Left lung (tissue), 10 donors: ENCODE data around the gene MAIP1. TPM values are rescaled to one million over a fixed set of nuclear protein-coding genes. Genes with fewer than 3 reads are reported as not detected.

Experiments used
- ATAC-seq: fragments of 200-7000 bp; cut with Tn5 transposase; one replicate; pipeline ENCODE4 v1.9.1; 2020; ENCODE audit warnings: moderate library complexity
- DNase-seq, 4 donors: peaks; one replicate each; pipeline ENCODE4 v3.0.0-alpha.2; 2013 to 2020
- H3K27ac ChIP-seq, 2 donors: fragments of 200-600 bp; sonication (generic) in 1 of 2; one replicate each; pipeline versions ENCODE4 v1.5.0 to v1.8.0; 2020 to 2021
- H3K27me3 ChIP-seq, 2 donors: fragments of 200-600 bp; sonication (generic) in 1 of 2; one replicate each; pipeline versions ENCODE4 v1.5.0 to v1.8.0; 2020 to 2021
- H3K36me3 ChIP-seq, 2 donors: fragments of 200-600 bp; sonication (generic) in 1 of 2; one replicate each; pipeline versions ENCODE4 v1.5.0 to v1.8.0; 2020 to 2021
- H3K4me1 ChIP-seq, 2 donors: fragments of 200-600 bp; one replicate each; pipeline ENCODE4 v1.8.0; 2021
- H3K4me3 ChIP-seq, 2 donors: fragments of 200-600 bp; sonication (generic) in 1 of 2; one replicate each; pipeline versions ENCODE4 v1.5.0 to v1.8.0; 2020 to 2021; ENCODE audit warnings: mild to moderate bottlenecking in 1 of 2
- H3K9me3 ChIP-seq, 2 donors: fragments of 200-600 bp; sonication (generic) in 1 of 2; one replicate each; pipeline versions ENCODE4 v1.5.0 to v1.8.0; 2020 to 2021
- CTCF ChIP-seq, 2 donors: fragments of 200-600 bp; sonication (generic) in 1 of 2; IDR thresholded peaks; one replicate each; pipeline versions ENCODE4 v1.5.0 to v1.8.0; 2021; ENCODE audit warnings: antibody characterized with exemption in 2 of 2
- intact Hi-C, 2 donors: fragments of 100-400 bp; cut with DNase I; formaldehyde crosslinking; loops; one replicate each; pipeline versions ENCODE4 v1.11.2 to v1.14.2; 2022
- polyA plus RNA-seq, 6 donors: library from polyadenylated mRNA; unstranded; fragments of 120-200 nt; gene quantifications; one replicate each; pipeline ENCODE4 v1.2.1, GENCODE V29; 2013; ENCODE audit not compliant: insufficient read length in 6 of 6
- total RNA-seq, 2 donors: library from RNA; stranded (reverse); fragmentation: NEBNext Ultra II Directional; extraction: Animal tissue kit (Norgen Biotek cat#: 25700); gene quantifications; one replicate each; pipeline ENCODE4 v1.2.1, GENCODE V29; 2021
- donor health status: DM: no; HTN: yes; CAD: no.
- donor health status: DM: no; HTN: no; CAD: no.

MAIP1 gene
- total and polyA plus RNA-seq, 8 donors: 14.7 to 25.8 (median 22.1) TPM

GRCh38 chr2:199966976-199967375, 11.6 kb downstream of the MAIP1 start:
- Histone ChIP-seq H3K27me3 (no peaks in the 10 kb centered on the region), H3K36me3 (peaks cover 0 to 43% of the 10 kb centered on the region in 2 donors), H3K9me3 (no peaks in the 10 kb centered on the region), H3K4me3 (no peak overlapping the region), H3K4me1 (no peaks in the 10 kb centered on the region), H3K27ac (no peak overlapping the region)
- intact Hi-C loops: no loop called here
- no peak for TF ChIP-seq CTCF (IDR thresholded peaks at IDR 0.05)
- DNase-seq: peak in 1 of 4 donors; percentile 58
- ATAC-seq: no peak

- intact Hi-C loops: no loop called here
- no peak for ATAC-seq
- no peak for TF ChIP-seq CTCF (IDR thresholded peaks at IDR 0.05)
Measured at GRCh38 chr2:199968126-199968525, 12.7 kb downstream of the MAIP1 start.

GRCh38 chr2:199972088-199972626, 16.8 kb downstream of the MAIP1 start:
- H3K27ac ChIP-seq: no peak overlapping the region
- no peaks in the 10 kb centered on the region for H3K4me1 ChIP-seq
- intact Hi-C loops: no loop called here

More at GRCh38 chr2:199968126-199968525, 12.7 kb downstream of the MAIP1 start:
- H3K4me1 ChIP-seq: no peaks in the 10 kb centered on the region
- H3K27me3 ChIP-seq: no peaks in the 10 kb centered on the region
- H3K27ac ChIP-seq: no peak overlapping the region
- H3K4me3 ChIP-seq: no peak overlapping the region
- no peaks in the 10 kb centered on the region for H3K9me3 ChIP-seq
- DNase-seq: no peak
- H3K36me3 ChIP-seq: peaks cover 0 to 32% of the 10 kb centered on the region in 2 donors

GRCh38 chr2:199973703-199974102, 18.3 kb downstream of the MAIP1 start:
- no peaks in the 10 kb centered on the region for H3K36me3 ChIP-seq
- no peak overlapping the region for H3K4me3 ChIP-seq
- ATAC-seq: peak; percentile 72
- H3K27ac ChIP-seq: no peak overlapping the region
- DNase-seq: no peak
- no peaks in the 10 kb centered on the region for H3K27me3 ChIP-seq
- H3K4me1 ChIP-seq: no peaks in the 10 kb centered on the region
- TF ChIP-seq CTCF (IDR thresholded peaks at IDR 0.05): peak; percentile 40 to 49
- intact Hi-C loops: no loop called here
- no peaks in the 10 kb centered on the region for H3K9me3 ChIP-seq

More at GRCh38 chr2:199972088-199972626, 16.8 kb downstream of the MAIP1 start:
- H3K4me3 ChIP-seq: no peak overlapping the region
- no peak for ATAC-seq
- H3K36me3 ChIP-seq: no peaks in the 10 kb centered on the region
- no peaks in the 10 kb centered on the region for H3K27me3 ChIP-seq
- no peak for DNase-seq
- no peaks in the 10 kb centered on the region for H3K9me3 ChIP-seq
- no peak for TF ChIP-seq CTCF (IDR thresholded peaks at IDR 0.05)

- DNase-seq: no peak
- H3K4me1 ChIP-seq: peaks cover 0 to 6% of the 10 kb centered on the region in 2 donors
- H3K4me3 ChIP-seq: no peak overlapping the region
- no peak for TF ChIP-seq CTCF (IDR thresholded peaks at IDR 0.05)
- no peaks in the 10 kb centered on the region for H3K27me3 ChIP-seq
- H3K27ac ChIP-seq: no peak overlapping the region
- no peak for ATAC-seq
- no peaks in the 10 kb centered on the region for H3K9me3 ChIP-seq
- no peaks in the 10 kb centered on the region for H3K36me3 ChIP-seq
- intact Hi-C loops: loop anchor here in 1 of 2 donors (5.0 kb wide), 1 partner anchor 512 kb away; no protein-coding TSS in a partner anchor
Measured at GRCh38 chr2:199975273-199975895, 20.0 kb downstream of the MAIP1 start.
